HCT116 (cell line): ENCODE data around the gene IGFN1. TPM values are rescaled to one million over a fixed set of nuclear protein-coding genes. Genes with fewer than 3 reads are reported as not detected.
A peak's percentile ranks its signal among the peaks of the same experiment; 100 is the strongest.

ENCODE experiments used
- ATAC-seq: fragments of 200-7000 bp; cut with Tn5 transposase; 2 replicates; pipeline ENCODE4 v1.9.1; 2020; ENCODE audit warnings: mild to moderate bottlenecking, moderate library complexity
- BruUV-seq: library from RNA; stranded (reverse); fragments of 400-500 nt; replicated peaks from 2 replicates; lab custom pipeline; 2021; lab: Mats Ljungman, UMichigan
- CTCF ChIA-PET: fragments of 300-600 bp; sonication (Branson Sonifier 250); formaldehyde crosslinking; loops from one replicate; lab custom pipeline; 2021; ENCODE audit warnings: antibody characterized with exemption; lab: Charles Lee
- POLR2A ChIA-PET: fragments of 300-600, 350-600 bp; sonication (Branson Sonifier 250); formaldehyde crosslinking; loops from one replicate; lab custom pipeline; 2021; ENCODE audit warnings: antibody characterized with exemption; lab: Charles Lee
- RAD21 ChIA-PET, 2 experiments: fragments of 300-600 bp; sonication (Branson Sonifier 250); formaldehyde crosslinking; loops; one replicate each; lab custom pipeline; 2023; ENCODE audit warnings: low total read pairs in 2 of 2; ENCODE audit not compliant: uncharacterized antibody in 2 of 2, unreplicated experiment in 2 of 2, low non-redundant PET in 1 of 2; lab: Charles Lee
- DNase-seq: peaks from one replicate; pipeline ENCODE4 v3.0.0-alpha.2; 2010; ENCODE audit warnings: low read depth, low spot score
- H2AFZ ChIP-seq: fragments of 200-600 bp; shearing (Covaris generic), sonication (generic); 2 replicates; pipeline ENCODE4 v1.6.1; 2017; ENCODE audit warnings: low read depth, mixed run types, mixed read lengths, antibody characterized with exemption, low read length; ENCODE audit not compliant: poor library complexity, severe bottlenecking
- H3K27ac ChIP-seq: 2 replicates; pipeline ENCODE4 v1.5.1; 2012; ENCODE audit warnings: low read depth, low read length
- H3K27me3 ChIP-seq: fragments of 200-600 bp; sonication (generic); 2 replicates; pipeline ENCODE4 v1.6.1; 2016; ENCODE audit warnings: mixed run types, low read length, mixed read lengths; ENCODE audit not compliant: insufficient read depth
- H3K36me3 ChIP-seq, 2 experiments: fragments of 200-500 bp in 1 of 2; fragments of 200-600 bp in 1 of 2; sonication (Bioruptor generic) in 1 of 2; sonication (generic) in 1 of 2; 2 replicates each; pipeline versions ENCODE4 v1.5.1 to v1.6.1; 2014 to 2016; ENCODE audit warnings: low read length in 2 of 2, inconsistent platforms in 1 of 2, mixed read lengths in 1 of 2, mixed run types in 1 of 2; ENCODE audit not compliant: insufficient read depth in 2 of 2, control insufficient read depth in 1 of 2
- H3K4me1 ChIP-seq, 2 experiments: fragments of 200-600 bp in 1 of 2; sonication (generic) in 1 of 2; 2 replicates each; pipeline versions ENCODE4 v1.5.1 to v1.6.1; 2012 to 2017; ENCODE audit warnings: low read length in 2 of 2, inconsistent platforms in 1 of 2, mild to moderate bottlenecking in 1 of 2, mixed read lengths in 1 of 2, mixed run types in 1 of 2, moderate library complexity in 1 of 2; ENCODE audit not compliant: insufficient read depth in 2 of 2, control insufficient read depth in 1 of 2
- H3K4me2 ChIP-seq: fragments of 200-600 bp; sonication (generic); 2 replicates; pipeline ENCODE4 v1.6.1; 2017; ENCODE audit warnings: mixed run types, low read length, mixed read lengths
- H3K4me3 ChIP-seq, 2 experiments: fragments of 200-600 bp in 1 of 2; sonication (generic) in 1 of 2; replicated peaks in 1 of 2; 2 replicates each; pipeline ENCODE4 v1.5.1; 2011 to 2016; ENCODE audit warnings: low read length in 2 of 2, control low read depth in 1 of 2, low read depth in 1 of 2, mild to moderate bottlenecking in 1 of 2, mixed read lengths in 1 of 2, mixed run types in 1 of 2
- H3K79me2 ChIP-seq: fragments of 200-600 bp; sonication (generic); 2 replicates; pipeline ENCODE4 v1.6.1; 2017; ENCODE audit warnings: mild to moderate bottlenecking, mixed run types, low read length, moderate library complexity, mixed read lengths; ENCODE audit not compliant: insufficient read depth
- H3K9ac ChIP-seq: fragments of 200-600 bp; sonication (generic); 2 replicates; pipeline ENCODE4 v1.6.1; 2016; ENCODE audit warnings: low read length, mixed read lengths
- H3K9me2 ChIP-seq: fragments of 200-600 bp; sonication (generic), shearing (Covaris generic); 2 replicates; pipeline ENCODE4 v1.6.1; 2017; ENCODE audit warnings: mixed run types, mild to moderate bottlenecking, moderate library complexity; ENCODE audit not compliant: insufficient read depth
- H3K9me3 ChIP-seq, 2 experiments: fragments of 200-500 bp in 1 of 2; fragments of 200-600 bp in 1 of 2; sonication (Bioruptor generic) in 1 of 2; sonication (generic) in 1 of 2; 2 replicates each; pipeline ENCODE4 v1.6.1; 2014 to 2017; ENCODE audit warnings: low read length in 2 of 2, mixed read lengths in 2 of 2, inconsistent platforms in 1 of 2, low read depth in 1 of 2, mild to moderate bottlenecking in 1 of 2, mixed run types in 1 of 2, moderate library complexity in 1 of 2; ENCODE audit not compliant: control insufficient read depth in 1 of 2, insufficient read depth in 1 of 2
- H4K20me1 ChIP-seq: fragments of 200-600 bp; sonication (generic), shearing (Covaris generic); 2 replicates; pipeline ENCODE4 v1.6.1; 2017; ENCODE audit warnings: mixed run types, mild to moderate bottlenecking, moderate library complexity; ENCODE audit not compliant: insufficient read depth
- CBX3 ChIP-seq: IDR thresholded peaks from 2 replicates; pipeline ENCODE4 v1.6.1; 2012; ENCODE audit warnings: low read depth
- CEBPB ChIP-seq: IDR thresholded peaks from 2 replicates; pipeline ENCODE4 v1.6.1; 2012; ENCODE audit warnings: low read depth
- CTCF ChIP-seq, 3 experiments: fragments of 200-600 bp in 1 of 3; sonication (generic) in 1 of 3; IDR thresholded peaks in 2 of 3; conservative IDR thresholded peaks in 1 of 3; 2 replicates each; pipeline ENCODE4 v1.5.1; 2012 to 2017; ENCODE audit warnings: low read depth in 2 of 3, low read length in 2 of 3, antibody characterized with exemption in 1 of 3, borderline replicate concordance in 1 of 3, control low read depth in 1 of 3, mild to moderate bottlenecking in 1 of 3, mixed read lengths in 1 of 3, mixed run types in 1 of 3, moderate library complexity in 1 of 3; ENCODE audit not compliant: insufficient read depth in 1 of 3
- EGR1 ChIP-seq: IDR thresholded peaks from 2 replicates; pipeline ENCODE4 v1.6.1; 2012; ENCODE audit warnings: low read depth
- ELF1 ChIP-seq: IDR thresholded peaks from 2 replicates; pipeline ENCODE4 v1.6.1; 2012; ENCODE audit warnings: low read depth, borderline replicate concordance
- EZH2 ChIP-seq: fragments of 200-600 bp; sonication (generic); IDR thresholded peaks from 2 replicates; pipeline ENCODE4 v1.6.1; 2017; ENCODE audit warnings: antibody characterized with exemption, mixed run types
- JUND ChIP-seq: IDR thresholded peaks from 2 replicates; pipeline ENCODE4 v1.6.1; 2012
- MAX ChIP-seq: IDR thresholded peaks from 2 replicates; pipeline ENCODE4 v1.6.1; 2012
- POLR2AphosphoS5 ChIP-seq: IDR thresholded peaks from 2 replicates; pipeline ENCODE4 v1.6.1; 2011; ENCODE audit warnings: mild to moderate bottlenecking, low read depth, low read length, moderate library complexity
- RAD21 ChIP-seq: IDR thresholded peaks from 2 replicates; pipeline ENCODE4 v1.6.1; 2012; ENCODE audit warnings: low read depth, mild to moderate bottlenecking
- YY1 ChIP-seq: IDR thresholded peaks from 2 replicates; pipeline ENCODE4 v1.6.1; 2011; ENCODE audit warnings: low read length, low read depth, moderate library complexity, mild to moderate bottlenecking; ENCODE audit not compliant: insufficient replicate concordance; ENCODE audit errors: extremely low read depth
- ZBTB33 ChIP-seq: IDR thresholded peaks from 2 replicates; pipeline ENCODE4 v1.6.1; 2011; ENCODE audit warnings: mild to moderate bottlenecking, low read length, moderate library complexity; ENCODE audit not compliant: insufficient replicate concordance; ENCODE audit errors: extremely low read depth
- ZFX ChIP-seq: fragments of 450-650 bp; IDR thresholded peaks from 2 replicates; pipeline ENCODE4 v1.6.1; 2017
- ZNF274 ChIP-seq: fragments of 200-500 bp; sonication (Bioruptor generic); IDR thresholded peaks from 2 replicates; pipeline ENCODE4 v1.6.1; 2014; ENCODE audit warnings: mild to moderate bottlenecking, low read depth, low read length, inconsistent platforms
- intact Hi-C: fragments of 100-400 bp; cut with micrococcal nuclease; formaldehyde crosslinking; loops from 2 replicates; pipeline ENCODE4 v1.10.0; 2022
- total RNA-seq: library from RNA; stranded (reverse); gene quantifications from one replicate; pipeline ENCODE4 v1.2.1, GENCODE V29; 2021; ENCODE audit not compliant: unreplicated experiment

IGFN1 gene
- total RNA-seq, 1 experiment from 2014 or later, result not detected

DNA sequence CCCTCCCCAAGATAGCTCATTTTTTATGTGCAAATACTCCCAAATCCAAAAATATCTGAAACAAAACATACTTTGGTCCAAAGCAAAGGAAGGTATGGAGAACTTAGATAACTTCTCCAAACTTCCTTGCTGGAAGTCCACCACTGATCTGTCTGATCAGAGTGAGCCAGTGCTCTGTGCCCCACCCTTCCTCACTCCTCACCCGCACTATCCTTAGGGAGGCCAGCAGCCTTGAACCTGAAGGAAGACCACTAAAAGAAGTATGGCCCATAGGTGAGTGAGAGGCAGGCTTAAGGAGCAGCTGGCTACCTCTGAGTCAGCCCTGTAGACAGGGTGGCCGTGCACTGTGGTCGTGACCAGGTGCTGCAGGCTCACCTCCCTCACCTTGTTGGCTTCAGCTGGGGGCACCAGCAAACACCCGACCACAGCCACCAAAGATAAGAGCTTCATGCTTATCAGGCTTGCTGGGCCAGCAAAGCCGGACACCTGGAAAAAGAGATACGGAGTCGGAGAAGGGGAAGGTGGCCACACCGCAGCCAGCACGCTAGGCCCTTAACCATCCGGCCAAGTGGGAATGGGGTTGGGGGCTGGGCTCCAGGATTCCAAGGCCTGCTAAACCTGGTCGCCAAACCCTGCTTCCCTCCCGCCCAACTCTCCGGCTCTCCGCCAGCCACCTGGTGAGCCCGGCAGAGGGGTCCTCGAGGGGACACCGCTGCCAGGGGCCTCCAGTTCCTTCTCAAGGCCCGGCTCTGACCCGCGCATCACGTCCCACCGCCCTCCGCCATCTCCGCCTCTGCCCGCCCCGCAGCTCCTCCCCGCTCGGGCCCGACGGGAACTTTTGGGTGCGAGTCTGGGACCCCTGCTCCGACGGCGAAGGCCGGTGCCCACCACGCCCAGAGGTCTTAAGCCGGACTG lies 36.9 kb upstream of the IGFN1 start:
- peak overlapping the region; percentile 97 for H3K4me2 ChIP-seq
- CTCF ChIA-PET, result interaction anchor here (0.9 to 1.7 kb wide), 5 partner anchors 16 to 182 kb away, joined by 3 to 8 read pairs (median 5); partner anchors contain the start of gene ASCL5
- H3K27me3 ChIP-seq, result no peaks in the 10 kb centered on the region
- no peak overlapping the region for H2AFZ ChIP-seq
- peaks cover 3 to 15% of the 10 kb centered on the region in 2 experiments; a peak in 3 of 4 replicates for H3K4me1 ChIP-seq
- RAD21 ChIA-PET, result interaction anchor here in 1 of 2 experiments (0.6 to 0.8 kb wide), 2 partner anchors 27 to 89 kb away, joined by 3 to 4 read pairs; no protein-coding TSS in a partner anchor
- H3K27ac ChIP-seq, result peak overlapping the region; percentile 32; the same call in 1 of the 2 replicates
- ATAC-seq (peak; percentile 87), DNase-seq (no peak)
- BruUV-seq, result TSS peak; percentile 38
- no peaks in the 10 kb centered on the region for H3K9me2 ChIP-seq
- H3K4me3 ChIP-seq, result peak overlapping the region; percentile 85 to 92
- H3K79me2 ChIP-seq, result peaks cover 17% of the 10 kb centered on the region; the same call in 1 of the 2 replicates
- POLR2A ChIA-PET, result interaction anchor here (0.6 to 1.6 kb wide), 3 partner anchors 9 to 37 kb away, joined by 3 to 6 read pairs (median 4); no protein-coding TSS in a partner anchor
- no peaks in the 10 kb centered on the region for H3K9me3 ChIP-seq
- H4K20me1 ChIP-seq, result no peaks in the 10 kb centered on the region
- peaks cover 17 to 21% of the 10 kb centered on the region in 2 experiments for H3K36me3 ChIP-seq
- H3K9ac ChIP-seq, result peak overlapping the region; percentile 74
- TF ChIP-seq YY1, result peak; percentile 3
- no peak for TF ChIP-seq CEBPB
- TF ChIP-seq ELF1, result no peak
- TF ChIP-seq POLR2AphosphoS5, result peak; percentile 47
- TF ChIP-seq JUND, result no peak
- TF ChIP-seq ZFX, result peak; percentile 84
- no peak for TF ChIP-seq ZBTB33
- no peak for TF ChIP-seq CBX3
- no peak for TF ChIP-seq CTCF (IDR thresholded peaks at IDR 0.05 in 2 of 3, conservative IDR thresholded peaks at IDR 0.05 in 1 of 3; ENCODE audit: borderline replicate concordance in 1 of 3, insufficient read depth in 1 of 3, low read depth in 2 of 3, low read length in 2 of 3)
- TF ChIP-seq EZH2, result no peak
- TF ChIP-seq MAX, result no peak
- TF ChIP-seq ZNF274, result no peak
- TF ChIP-seq EGR1, result no peak
- TF ChIP-seq RAD21, result no peak
- intact Hi-C loops, result no loop called here
